ENCODE measurements around the gene DPEP2. TPM values are rescaled to one million over a fixed set of nuclear protein-coding genes. Genes with fewer than 3 reads are reported as not detected.

DPEP2 gene
- total RNA-seq, 6 experiments from 2014 or later, result 0.93 to 2.3 (median 1.6) TPM

DNA sequence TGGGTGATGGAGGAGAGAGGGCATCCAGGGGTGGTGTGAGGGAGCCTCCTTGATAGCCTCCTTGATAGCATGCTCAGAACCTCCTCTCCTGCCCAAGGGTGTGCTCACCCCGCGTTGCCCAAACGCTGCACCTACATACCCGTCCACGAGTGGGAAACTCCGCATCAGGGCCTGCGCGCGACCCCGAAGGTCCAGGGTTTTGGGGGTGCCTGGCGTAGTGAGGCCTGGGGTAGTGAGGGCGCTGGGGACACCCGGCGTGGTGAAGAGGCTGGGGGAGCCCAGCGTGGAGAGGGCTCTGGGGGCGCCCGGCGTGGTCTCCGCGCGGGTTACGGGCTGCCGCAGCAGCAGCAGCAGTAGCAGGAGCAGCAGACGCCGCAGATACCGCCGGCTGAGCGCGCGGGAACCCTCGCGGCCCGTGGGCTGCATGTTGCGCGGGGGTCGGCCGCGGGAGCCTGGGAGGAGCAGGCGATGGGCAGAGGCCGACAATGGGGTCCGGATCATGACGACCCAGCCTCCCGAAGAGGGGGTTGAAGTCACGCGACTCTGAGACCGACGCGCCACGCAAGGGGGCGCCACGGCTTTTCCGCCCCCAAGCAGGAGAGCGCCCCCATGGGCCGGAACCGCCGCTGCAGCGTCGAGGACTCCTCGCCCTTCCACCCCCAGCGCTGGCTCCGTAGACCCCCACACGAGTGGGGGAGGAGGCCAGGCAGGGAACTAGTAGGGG is 19.2 kb downstream of the DPEP2 start, which contains the start of gene DPEP3:
DPEP3 (minus strand) TSS at position 545 of the 724 bp plus-strand sequence; CDS start at position 426, 119 bp downstream.
- no peak for DNase-seq

DNA sequence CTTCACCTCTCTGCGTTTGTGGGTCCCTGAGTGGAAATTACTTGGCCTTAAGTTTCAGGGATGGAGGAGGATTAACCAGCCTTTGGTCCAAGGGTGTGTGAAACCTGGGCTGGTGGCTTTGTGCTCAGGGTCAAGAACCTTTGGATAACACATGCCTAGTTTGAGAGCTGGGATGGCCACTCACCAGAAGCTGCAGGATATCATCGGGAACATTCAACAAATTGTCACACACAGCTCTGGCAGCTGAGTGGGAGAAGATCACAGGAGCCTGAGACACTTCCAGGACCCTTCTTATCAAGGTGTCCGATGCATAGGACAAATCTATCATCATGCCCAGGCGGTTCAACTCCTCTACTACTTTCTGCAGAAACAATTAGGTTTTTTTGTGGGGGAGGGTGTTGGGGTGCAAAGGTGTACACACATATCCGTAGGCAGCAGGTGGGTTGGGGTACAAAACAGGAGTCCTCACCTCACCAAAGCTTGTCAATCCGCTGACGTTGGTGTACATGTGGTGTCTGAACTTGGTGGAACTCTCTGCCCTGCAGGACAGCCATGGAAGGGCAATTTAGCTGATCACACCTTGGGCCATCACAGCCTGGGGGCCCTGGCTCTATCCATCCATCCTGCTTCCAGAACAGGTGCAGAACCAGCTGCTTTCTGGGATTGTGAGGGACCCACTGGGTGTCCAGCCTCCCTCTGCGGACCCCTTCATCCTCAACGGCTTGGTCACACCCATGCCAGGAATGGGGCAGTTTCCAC is 21.6 kb downstream of the DPEP2 start:
- intact Hi-C loops (cut with DNase I), result no loop called here

More for the DNA sequence above, 19.2 kb downstream of the DPEP2 start, which contains the start of gene DPEP3:
- Histone ChIP-seq H3K36me3 (no peaks in the 10 kb centered on the region), H3K9me3 (no peaks in the 10 kb centered on the region), H3K27me3 (no peaks in the 10 kb centered on the region), H3K4me3 (no peak within 1 kb of the TSS), H3K4me1 (no peaks in the 10 kb centered on the region), H3K27ac (no peak within 1 kb of the TSS)
- TF ChIP-seq, protein P1, sequence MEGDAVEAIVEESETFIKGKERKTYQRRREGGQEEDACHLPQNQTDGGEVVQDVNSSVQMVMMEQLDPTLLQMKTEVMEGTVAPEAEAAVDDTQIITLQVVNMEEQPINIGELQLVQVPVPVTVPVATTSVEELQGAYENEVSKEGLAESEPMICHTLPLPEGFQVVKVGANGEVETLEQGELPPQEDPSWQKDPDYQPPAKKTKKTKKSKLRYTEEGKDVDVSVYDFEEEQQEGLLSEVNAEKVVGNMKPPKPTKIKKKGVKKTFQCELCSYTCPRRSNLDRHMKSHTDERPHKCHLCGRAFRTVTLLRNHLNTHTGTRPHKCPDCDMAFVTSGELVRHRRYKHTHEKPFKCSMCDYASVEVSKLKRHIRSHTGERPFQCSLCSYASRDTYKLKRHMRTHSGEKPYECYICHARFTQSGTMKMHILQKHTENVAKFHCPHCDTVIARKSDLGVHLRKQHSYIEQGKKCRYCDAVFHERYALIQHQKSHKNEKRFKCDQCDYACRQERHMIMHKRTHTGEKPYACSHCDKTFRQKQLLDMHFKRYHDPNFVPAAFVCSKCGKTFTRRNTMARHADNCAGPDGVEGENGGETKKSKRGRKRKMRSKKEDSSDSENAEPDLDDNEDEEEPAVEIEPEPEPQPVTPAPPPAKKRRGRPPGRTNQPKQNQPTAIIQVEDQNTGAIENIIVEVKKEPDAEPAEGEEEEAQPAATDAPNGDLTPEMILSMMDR (IDR thresholded peaks at IDR 0.05), result peak in 3 of 4 donors; percentile 3 to 15 (median 7)
- TF ChIP-seq POLR2A (IDR thresholded peaks at IDR 0.05), result no peak
- WGBS (ENCODE audit: insufficient coverage, low coverage, low lambda C conversion rate, missing lambda C conversion rate), result 49% methylated on average over 25 of the region's 62 CpGs
- no peak for ATAC-seq
- intact Hi-C loops (cut with DNase I), result no loop called here

DNA sequence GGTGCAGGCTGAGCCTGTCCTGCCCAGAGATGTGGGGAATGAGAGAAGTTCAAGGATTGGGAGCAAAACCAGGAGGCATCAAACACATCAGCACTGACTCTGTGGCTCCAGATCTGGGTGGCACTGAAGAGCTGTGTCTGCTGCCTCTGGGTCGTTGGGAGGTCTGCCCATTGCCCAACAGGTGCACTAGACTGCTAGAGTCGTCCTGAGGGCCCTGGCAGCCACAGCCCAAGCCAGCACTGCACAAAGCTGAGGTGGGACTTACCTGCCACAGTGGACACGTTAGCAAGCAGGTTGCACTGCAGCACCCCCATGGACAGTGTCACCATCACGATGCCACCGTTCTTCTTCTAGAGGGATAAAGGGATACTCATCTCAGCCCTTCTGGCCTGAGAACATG is 22.3 kb downstream of the DPEP2 start:
- 37% methylated on average over 2 of the region's 5 CpGs for WGBS (ENCODE audit: insufficient coverage, low coverage, low lambda C conversion rate, missing lambda C conversion rate)
- DNase-seq (no peak), ATAC-seq (no peak)
- no peaks in the 10 kb centered on the region for H3K9me3 ChIP-seq
- intact Hi-C loops (cut with DNase I), result no loop called here
- no peaks in the 10 kb centered on the region for H3K36me3 ChIP-seq
- no peaks in the 10 kb centered on the region for H3K27me3 ChIP-seq
- no peak for TF ChIP-seq POLR2A (IDR thresholded peaks at IDR 0.05)
- TF ChIP-seq, protein P1 (IDR thresholded peaks at IDR 0.05), result no peak
- H3K4me1 ChIP-seq, result no peaks in the 10 kb centered on the region
- no peak overlapping the region for H3K4me3 ChIP-seq
- no peak overlapping the region for H3K27ac ChIP-seq

More for the DNA sequence above, 21.6 kb downstream of the DPEP2 start:
- H3K4me1 ChIP-seq, result no peaks in the 10 kb centered on the region
- TF ChIP-seq, protein P1 (IDR thresholded peaks at IDR 0.05), result no peak
- no peak for TF ChIP-seq POLR2A (IDR thresholded peaks at IDR 0.05)
- no peak overlapping the region for H3K27ac ChIP-seq
- no peak overlapping the region for H3K4me3 ChIP-seq
- H3K9me3 ChIP-seq, result no peaks in the 10 kb centered on the region
- WGBS (ENCODE audit: insufficient coverage, low coverage, low lambda C conversion rate, missing lambda C conversion rate), result 60% methylated on average over 1 of the region's 9 CpGs
- no peaks in the 10 kb centered on the region for H3K36me3 ChIP-seq
- DNase-seq, result no peak
- ATAC-seq, result no peak
- no peaks in the 10 kb centered on the region for H3K27me3 ChIP-seq

DNA sequence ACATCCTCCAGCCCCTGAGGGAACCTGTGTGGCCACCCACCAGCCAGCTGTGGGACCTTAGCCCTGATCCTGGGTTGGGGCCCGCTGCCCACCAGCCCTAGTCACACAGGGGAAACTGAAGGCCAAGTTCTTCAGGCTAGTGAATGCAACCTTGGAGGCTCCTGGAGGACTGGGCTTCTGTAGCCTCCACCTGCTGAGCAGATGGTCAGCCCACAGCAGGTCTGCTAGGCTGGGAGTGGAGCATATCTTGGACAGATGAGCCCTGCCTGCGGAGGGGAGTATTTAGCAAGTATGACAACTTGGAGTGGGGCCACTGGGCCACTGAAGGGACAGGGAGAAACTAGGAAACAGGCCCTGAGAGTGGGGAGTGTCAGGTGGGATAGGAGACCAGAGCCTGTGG is 23.1 kb downstream of the DPEP2 start:
- DNase-seq (no peak), ATAC-seq (no peak)
- Histone ChIP-seq H3K27me3 (no peaks in the 10 kb centered on the region), H3K27ac (no peak overlapping the region), H3K4me3 (no peak overlapping the region), H3K4me1 (no peaks in the 10 kb centered on the region), H3K36me3 (no peaks in the 10 kb centered on the region), H3K9me3 (no peaks in the 10 kb centered on the region)
- WGBS (ENCODE audit: insufficient coverage, low coverage, low lambda C conversion rate, missing lambda C conversion rate), result 100% methylated on average over 1 of the region's 2 CpGs
- intact Hi-C loops (cut with DNase I), result no loop called here
- no peak for TF ChIP-seq POLR2A (IDR thresholded peaks at IDR 0.05)
- TF ChIP-seq, protein P1 (IDR thresholded peaks at IDR 0.05), result no peak
